NCI-H82 (cell line): ENCODE measurements around the gene RAD52.
A peak's percentile ranks its signal among the peaks of the same experiment; 100 is the strongest.

Experiments
- DNase-seq: peaks from one replicate; lab custom pipeline; 2025; lab: John Stamatoyannopoulos, UW

Gene RAD52

DNA sequence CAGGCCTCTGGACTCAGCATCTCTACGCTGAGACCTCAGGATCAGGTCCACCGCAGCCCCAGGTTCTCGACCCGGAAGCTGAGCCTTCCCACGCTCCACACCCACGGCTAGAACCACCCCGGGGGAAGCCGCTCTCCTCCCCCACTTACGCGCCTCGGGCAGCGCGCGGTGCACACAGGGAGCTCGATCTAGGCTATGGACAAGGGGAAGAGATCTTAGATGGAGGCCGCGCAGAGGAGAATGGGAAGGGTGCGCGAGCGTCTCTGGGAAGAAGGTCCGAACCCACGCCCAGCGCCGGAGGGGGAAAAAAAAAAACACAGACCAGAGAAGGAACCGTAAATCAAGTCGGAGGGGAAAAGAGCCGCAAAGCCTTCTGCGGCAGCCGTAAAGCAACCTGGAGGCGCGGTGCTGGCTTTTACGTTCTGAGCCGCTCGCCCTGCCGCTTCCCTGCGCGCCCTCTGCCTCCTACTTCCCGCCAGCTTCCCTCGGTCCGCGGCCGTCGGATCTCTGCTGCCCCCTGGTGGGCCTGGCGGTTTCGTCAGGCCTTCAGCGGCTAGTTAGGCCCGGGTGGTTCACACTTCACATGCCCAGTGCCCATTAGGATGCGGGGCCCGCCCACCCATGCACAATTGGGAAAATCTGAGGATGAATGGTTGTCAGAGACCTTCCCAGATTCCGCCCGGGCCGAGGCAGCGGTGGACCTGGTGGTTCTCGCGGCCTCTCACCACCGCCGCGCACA, at the start of gene RAD52:
Gene RAD52 (minus strand): TSS at position 242 of the 739 bp plus-strand sequence. CDS start 16,636 bp downstream, outside the sequence.
- DNase-seq = peak; percentile 99

DNA sequence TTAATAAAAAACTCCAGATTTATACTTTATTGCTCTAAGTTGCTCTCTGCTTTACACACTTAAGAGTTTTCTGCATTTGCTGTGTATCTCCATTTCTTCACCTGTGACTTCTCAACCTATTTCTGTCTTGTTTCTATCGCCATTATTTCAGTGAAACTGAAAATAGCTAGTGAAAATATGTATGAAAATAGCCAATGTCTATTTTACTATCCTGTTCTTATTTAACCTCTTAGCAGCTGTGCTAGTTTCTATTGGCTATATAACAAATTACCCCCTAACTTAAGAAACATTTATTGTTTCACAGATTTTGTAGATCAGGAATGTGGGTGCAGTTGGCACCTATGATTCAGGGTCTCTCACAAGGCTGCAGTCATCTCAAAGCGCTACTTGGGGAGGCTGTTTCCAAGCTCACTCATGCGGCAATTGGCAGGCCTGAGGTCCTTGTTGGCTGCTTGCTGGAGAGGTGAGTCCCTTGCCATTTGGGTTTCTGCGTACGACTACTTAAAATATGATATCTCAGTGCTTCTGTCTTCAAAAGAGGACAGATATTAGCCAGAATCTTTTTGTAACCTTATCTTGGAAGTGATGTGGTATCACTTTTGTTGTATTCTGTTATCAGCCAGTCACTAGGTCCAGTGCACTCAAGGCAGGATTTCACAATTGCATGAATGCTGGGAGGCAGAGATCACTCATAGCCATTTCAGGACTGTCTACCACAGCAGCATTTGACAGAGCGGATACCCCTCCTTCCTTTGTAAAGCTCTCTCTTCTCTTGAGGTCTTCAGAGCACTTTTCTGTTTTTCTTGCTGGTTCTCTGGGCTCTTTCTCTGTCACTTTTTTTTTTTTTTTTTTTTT, 48.8 kb upstream of the RAD52 start:
- no peak for DNase-seq

DNA sequence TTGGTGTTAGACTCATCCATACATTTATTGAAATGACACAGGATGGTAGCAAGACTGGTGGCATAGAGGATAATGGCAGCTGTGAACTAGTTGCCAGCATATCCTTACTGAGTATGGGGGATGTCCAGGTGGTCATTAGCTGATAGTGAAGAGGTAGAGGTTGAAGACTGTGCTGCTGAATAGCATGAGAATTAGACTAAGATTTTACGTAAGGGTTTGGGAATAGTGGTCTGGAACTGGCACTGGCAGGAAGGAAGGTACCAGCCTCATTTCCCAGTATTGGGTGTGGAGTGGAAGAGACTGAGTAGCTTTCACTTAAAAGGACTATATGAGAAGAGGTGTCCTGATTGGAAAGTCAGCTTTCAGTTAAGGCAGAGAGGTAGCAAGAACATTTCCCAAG, 48.0 kb upstream of the RAD52 start:
- DNase-seq = no peak

DNA sequence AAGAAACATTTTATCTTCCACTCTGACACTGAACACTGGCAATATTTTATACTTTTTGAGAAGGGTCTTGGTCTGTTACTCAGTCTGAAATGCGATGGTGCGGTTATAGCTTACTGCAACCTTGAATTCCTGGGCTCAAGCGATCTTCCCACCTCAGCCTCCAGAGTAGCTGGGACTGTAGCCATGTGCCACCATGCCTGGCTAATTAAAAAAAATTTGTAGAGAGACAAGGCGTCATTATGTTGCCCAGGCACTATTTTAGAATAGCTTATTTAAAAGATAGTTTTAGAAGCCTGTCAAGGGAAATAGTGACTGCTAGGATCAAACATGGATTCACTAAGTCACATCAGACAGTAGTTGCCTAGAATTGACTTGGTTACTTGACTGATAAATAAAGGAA, 47.4 kb upstream of the RAD52 start:
- DNase-seq = no peak

DNA sequence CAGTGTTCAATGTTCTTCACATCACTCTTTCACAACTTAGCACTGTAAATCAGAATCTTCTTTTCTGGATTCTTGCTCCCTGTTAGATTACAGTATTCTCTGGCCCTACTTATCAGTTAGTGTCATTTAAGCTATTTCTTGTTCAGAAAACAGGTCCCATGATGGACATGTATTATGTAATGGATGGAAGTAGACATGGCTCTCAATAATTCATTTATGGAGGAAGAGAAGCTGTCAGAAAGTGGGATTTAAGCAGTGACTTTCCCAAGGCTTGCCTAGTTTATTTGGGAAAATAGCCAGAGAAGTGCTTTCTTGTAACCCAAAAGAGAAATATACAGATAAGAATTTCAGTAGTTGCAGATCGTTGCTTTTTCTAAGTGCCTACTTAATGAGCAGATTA, 43.2 kb upstream of the RAD52 start:
- DNase-seq = no peak

DNA sequence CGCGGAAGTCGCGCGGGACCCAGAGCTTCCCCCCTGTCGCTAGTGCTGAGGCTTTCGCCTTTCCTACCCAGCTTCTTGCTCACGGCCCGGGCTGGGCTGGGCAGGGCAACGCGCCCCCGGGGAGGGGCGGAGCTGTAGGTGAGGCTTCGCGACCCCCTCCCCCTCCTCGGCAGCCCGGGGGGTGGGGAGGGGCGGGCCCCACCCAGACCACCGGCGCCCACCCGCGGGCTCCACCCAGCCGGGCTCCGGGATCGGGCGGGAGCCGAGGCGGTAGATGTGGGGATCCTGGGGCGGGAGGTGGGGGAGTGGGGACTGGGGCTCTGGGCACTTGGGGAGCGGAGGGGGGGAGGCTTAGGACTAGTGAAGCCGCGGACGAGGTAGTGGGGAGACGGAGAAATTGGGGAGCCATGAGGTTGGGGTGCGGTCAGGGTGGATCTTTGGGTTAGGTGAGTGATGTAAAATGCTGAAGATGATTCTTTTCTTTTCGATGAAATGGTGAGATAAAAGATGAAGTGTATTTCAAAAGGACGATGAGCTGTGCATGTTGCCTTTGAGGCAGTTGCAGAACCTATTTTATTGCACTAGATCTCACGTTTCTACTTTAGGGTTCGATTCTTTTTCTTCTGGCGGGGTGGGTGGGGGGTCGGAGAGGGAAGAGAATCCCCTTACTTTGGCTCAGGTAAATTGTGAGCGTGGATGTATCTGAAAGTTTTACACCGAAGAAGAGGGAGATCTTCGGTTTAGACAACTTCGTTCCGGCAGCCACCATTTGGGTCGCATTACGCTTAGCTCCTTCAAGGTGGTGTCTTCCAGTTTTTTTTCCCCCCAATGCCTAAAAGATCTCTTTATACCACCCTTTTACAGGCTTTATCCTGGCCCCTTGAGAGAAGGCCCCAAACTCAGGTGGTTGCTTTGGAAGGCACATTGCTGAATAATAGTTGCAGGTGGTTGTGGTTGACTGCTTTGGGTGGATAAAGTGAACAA, 42.1 kb upstream of the RAD52 start:
- peak; percentile 86 for DNase-seq

DNA sequence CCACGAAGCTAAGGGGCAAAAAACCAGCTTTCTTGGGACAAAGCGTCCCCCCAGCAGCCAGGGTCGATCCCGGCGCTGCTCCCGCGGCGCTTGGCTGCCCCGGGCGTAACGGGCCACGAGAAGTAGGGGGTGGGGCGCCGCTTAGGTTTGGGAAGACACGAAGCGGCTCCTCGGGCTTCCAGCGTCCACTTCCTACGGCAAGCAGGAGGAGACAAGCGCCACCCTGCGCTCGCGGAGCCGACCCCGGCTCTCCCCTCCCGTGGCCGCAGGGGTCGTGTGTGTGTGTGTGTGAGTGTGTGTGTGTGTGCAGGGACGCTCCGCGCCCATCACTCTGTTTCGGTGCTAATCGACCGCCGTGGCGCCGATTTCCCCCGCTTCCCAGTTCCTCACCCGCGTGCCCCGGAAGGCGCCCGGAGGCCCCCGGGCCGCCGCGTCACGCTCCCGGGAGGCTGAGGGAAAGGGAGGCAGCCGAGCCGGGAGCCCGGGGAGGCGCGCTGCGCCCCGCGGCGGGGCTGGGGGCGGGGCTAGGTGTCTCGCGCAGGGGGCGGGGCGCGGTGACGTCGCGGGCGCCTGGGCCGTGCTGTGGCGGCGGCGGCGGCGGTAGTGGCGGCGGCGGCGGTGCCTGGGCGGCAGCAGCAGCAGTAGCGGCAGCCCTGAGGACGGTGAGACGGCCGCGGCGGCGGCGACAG, 41.3 kb upstream of the RAD52 start, which contains the start of gene ERC1:
Gene ERC1 (plus strand): TSS at position 563 of the 689 bp plus-strand sequence. CDS start 36,681 bp downstream, outside the sequence.
- DNase-seq = peak; percentile 92

DNA sequence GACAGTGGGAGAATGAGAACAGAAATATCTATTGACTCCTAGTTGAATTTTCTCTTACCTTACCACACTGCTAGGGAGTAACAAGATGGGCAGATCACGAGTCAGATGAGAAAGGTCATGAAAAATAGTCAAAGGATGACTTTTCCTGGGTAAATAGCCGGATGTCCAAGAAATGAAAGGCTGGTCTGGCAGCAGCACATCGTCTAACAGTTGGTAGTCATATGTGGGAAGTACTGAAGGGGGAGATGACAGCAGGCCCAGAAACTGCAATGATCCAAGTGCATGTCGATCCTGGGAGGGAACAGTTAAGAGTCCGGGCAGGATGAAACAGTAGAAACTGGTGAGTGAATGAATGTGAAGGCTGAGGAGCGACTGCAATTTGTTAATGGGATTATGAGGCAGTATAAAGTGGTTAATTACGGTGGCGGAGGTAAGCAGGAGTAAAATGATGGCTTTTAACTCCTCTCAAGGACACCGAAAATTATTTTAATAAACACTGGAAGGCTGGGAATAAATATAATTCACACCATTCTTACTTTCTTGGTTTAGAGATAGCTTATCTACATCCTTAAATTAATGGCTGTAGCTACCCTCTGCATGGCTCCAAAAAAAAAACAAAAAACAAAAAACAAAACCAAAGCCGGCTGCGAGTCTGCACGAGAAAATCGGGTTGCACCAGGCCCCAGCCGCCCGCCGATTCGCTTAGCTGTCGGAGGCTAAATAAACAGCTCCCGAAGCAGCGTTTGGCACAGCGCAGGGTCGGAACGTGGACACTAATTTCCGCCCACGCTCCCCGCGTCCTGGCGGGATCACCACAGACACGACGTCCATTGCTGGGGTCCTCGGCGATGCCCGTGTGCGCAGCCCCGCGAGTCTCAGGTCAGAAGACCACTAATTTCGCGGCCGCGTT, 40.5 kb upstream of the RAD52 start:
- DNase-seq = peak; percentile 89

DNA sequence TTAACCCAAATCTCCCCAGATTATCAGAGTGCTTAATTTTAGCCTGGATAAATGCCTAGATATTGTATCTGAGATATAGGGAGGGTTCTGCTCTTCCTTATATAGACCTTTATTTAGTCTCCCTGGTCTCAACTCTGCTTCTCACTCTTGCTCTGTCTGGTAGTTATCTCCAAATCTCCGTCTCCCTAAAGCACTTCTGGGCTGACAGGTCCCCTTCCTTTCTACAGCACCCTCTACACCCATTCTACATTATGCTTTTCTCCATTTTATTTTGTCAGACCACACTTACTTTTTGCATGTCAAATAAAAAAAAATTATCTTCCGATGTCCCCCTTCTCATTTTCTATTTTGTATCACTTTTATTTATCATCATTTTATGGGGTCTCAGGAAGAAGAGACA, 39.6 kb upstream of the RAD52 start:
- no peak for DNase-seq

DNA sequence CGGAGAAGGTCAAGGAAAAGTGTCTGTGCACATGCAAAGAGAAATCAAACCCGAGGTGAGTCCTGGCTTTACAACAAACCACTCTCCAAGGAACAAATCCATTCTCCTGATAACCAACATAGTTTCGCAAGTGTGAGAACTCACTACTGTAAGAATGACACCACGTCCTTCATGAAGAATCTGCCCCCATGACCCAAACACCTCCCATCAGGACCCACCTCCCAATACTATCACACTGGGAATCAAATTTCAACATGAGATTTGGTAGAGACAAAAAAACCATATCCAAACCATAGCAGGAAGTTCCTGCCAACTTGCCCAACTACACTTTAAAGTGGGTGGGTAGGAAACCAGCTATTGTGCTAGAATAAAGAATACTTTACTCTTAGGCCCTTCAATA, 39.2 kb upstream of the RAD52 start:
- no peak for DNase-seq

DNA sequence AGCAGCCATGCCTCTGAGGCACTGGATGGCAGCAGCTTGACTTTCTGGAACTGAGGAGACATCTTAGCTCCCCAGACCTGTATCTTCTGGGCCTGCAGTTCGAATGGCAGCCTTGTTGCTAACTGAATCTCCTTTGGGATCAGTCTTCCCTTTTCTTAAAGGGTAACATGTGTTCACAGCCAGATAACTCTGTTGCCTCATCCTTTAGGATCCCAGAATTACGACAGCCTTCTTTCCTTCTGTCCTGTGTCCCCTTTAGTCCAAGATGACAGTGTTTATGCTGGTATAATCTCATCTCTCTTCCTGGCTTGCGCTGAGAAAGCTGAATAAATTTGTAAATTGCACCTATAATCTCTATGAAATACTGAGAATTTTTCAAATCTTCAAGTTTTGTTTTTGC, 32.5 kb upstream of the RAD52 start:
- DNase-seq = no peak

DNA sequence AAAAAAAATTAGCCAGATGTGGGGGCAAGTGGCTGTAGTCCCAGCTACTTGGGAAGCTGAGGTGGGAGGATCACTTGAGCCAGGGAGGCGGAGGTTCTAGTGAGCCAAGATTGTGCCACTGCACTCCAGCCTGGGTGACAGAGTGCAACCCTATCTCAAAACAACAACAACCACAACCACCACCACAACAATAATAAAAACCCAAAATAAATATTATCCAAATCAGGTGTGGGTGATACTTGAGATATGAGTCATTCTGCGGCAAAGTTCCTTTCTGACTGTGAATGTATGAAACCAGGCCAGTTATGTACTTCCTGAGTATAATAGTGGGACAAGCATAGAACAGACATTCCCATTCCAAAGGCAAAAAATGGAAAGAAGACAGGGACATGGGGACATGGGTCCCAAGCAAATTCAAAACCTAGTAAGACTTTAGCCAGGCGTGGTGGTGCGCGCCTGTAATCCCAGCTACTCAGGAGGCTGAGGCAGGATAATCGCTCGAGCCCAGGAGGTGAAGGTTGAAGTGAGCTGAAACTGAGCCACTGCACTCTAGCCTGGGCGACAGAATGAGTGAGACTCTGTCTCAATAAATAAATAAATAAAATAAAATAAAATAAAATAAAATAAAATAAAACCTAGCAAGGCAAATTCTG, 31.8 kb upstream of the RAD52 start:
- no peak for DNase-seq

DNA sequence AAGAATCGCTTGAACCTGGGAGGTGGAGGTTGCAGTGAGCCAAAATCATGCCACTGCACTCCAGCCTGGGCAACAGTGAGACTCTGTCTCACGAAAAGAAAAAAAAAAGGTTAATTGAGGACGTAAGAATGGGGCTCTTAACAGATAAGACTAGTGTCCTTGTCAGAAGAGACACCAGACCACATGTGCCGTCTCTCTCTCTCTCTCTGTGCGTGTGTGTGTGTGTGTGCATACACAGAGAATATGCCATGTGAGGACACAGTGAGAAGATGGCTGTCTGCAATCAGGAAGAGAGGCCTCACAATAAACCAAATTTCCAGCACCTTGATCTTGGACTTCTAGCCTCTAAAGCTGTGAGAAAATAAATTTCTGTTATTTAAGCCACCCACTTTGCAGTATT, 29.9 kb upstream of the RAD52 start:
- no peak for DNase-seq

DNA sequence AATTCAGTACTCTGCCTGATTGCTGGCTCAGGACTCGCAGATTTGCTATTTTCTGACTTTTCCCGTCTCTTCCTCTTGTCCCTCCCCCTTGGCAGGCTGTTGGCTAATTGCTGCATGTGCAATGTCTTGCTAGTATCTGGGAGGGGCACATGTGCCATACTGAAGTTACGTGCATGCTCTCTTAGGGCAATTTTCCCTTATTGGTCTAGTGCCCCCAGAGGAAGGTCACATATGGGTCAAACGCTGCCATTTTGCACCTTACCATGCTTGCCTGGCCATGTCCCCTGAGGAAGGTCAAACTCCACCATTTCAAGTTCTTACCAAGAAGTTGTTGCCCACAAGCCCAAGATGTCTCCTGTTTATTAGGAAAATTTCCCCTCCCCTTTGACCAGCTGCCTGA, 27.7 kb upstream of the RAD52 start:
- DNase-seq = no peak

DNA sequence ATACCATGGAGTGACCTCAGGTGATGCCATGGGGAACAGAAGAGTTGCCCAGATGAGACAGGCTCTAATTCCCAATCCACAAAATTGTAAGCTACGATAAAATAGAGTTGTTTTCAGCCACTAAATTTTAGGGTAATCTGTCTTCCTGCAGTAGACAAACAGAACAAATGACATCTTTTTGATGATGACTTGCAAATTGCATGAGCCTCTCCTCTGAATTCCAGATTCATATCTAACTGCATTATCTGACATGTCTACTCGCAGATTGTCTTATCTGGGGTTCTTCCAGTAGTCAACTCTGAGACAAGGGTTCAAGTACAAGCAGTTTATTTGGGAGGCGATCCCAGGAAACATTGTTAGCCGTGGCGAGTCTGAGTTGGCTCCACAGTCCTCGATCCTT, 27.1 kb upstream of the RAD52 start:
- DNase-seq = no peak

DNA sequence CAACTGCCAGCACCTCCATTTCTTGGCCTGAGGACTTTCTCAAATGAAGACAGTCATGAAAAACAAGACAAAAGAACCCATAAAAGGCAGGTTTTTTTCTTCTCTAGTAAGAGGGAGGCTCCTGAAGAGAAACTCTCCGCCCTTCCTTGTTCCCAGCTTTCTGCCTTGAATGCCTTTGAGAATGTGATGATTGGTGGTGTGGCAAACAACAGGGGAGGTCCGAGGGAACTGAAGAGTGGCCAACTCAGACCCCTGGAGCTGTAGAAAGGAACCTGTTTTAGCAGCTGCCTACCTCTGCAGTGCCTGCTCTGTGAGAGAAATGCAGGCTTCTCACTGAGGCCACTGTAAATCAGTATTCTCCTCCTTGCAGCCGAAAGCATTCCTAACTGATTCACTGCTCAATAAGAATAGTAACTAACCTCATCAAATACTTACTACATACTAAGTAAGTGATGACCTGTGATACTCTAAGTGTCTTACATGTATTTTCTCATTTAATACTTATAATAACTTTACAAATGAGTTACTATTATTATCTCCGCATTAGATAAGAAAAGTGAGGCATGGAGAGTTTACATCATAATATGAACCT, 24.9 kb upstream of the RAD52 start:
- no peak for DNase-seq

DNA sequence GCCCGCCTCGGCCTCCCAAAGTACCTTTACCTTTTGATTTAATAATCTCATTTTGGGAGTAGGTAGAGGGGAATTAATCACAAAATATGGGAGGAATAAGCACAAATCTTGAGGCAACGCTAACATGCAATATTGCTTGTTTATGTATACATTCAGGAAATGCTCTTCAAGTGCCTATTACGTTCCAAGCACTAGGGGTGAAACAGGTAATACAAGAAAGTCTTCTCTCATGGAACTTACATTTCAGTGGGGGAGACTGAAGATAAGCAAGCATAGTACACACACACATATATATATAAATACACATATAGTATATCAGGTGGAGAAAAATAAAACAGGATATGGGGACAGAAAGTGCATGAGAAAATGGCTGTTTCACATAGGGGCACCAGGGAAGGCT, 22.5 kb upstream of the RAD52 start:
- DNase-seq = no peak

DNA sequence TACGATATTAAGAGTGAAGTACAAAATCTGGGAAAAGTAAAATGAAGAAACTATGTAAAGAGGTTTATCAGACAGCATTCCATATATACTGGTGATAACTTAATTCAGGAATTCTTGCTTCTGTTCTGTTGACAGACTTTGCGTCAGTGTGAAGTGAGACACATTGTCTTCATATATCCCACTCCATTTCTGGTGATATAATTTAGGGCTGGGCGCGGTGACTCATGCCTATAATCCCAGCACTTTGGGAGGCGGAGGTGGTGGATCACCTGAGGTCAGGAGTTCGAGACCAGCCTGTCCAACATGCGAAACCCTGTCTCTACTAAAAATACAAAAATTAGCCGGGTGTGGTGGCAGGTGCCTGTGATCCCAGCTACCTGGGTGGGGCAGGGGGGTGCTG, 20.3 kb upstream of the RAD52 start:
- DNase-seq = no peak

DNA sequence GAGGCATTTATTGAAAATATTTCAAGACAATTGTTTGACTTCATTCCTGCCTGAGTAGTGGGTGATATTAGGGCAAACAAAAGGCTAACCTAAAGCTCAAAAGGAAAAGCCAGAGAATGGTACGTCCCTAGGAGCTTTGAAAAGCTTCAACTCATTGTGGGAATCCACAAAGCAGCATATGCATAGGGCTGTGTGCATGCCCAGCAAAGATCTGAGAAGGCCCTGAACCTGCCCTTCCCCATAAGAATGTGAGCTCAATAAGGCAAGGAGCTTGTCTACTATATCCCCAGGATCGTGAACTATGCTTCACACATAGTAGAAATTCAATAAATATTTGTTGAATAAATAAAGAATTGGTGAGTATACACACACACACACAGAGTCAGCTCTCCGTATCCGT, 19.1 kb upstream of the RAD52 start:
- no peak for DNase-seq
